Parathyroid adenoma (tissue), 2 donors: Measurements from ENCODE around the gene CRYBA4.
A peak's percentile ranks its signal among the peaks of the same experiment; 100 is the strongest.

Experiments used
- H2AFZ ChIP-seq: fragments of 300-600 bp; sonication (generic); one replicate; pipeline ENCODE4 v1.7.0; 2017; ENCODE audit warnings: antibody characterized with exemption, mild to moderate bottlenecking
- H3K27ac ChIP-seq: fragments of 300-600 bp; sonication (generic); one replicate; pipeline ENCODE4 v1.7.0; 2017
- H3K27me3 ChIP-seq: fragments of 300-600 bp; sonication (generic); one replicate; pipeline ENCODE4 v1.7.0; 2017; ENCODE audit warnings: low read length; ENCODE audit not compliant: control insufficient read depth, insufficient read depth
- H3K36me3 ChIP-seq: fragments of 300-600 bp; sonication (generic); one replicate; pipeline ENCODE4 v1.7.0; 2017; ENCODE audit warnings: low read length; ENCODE audit not compliant: control insufficient read depth, insufficient read depth
- H3K4me1 ChIP-seq: fragments of 300-600 bp; sonication (generic); one replicate; pipeline ENCODE4 v1.7.0; 2017; ENCODE audit warnings: control low read depth
- H3K4me2 ChIP-seq: fragments of 300-600 bp; sonication (generic); one replicate; pipeline ENCODE4 v1.7.0; 2017; ENCODE audit warnings: low read length
- H3K4me3 ChIP-seq: fragments of 300-600 bp; sonication (generic); one replicate; pipeline ENCODE4 v1.7.0; 2017; ENCODE audit warnings: low read depth, low read length
- H3K79me2 ChIP-seq: fragments of 300-600 bp; sonication (generic); one replicate; pipeline ENCODE4 v1.7.0; 2017; ENCODE audit warnings: control low read depth
- H3K9ac ChIP-seq: fragments of 300-600 bp; sonication (generic); one replicate; pipeline ENCODE4 v1.7.0; 2017; ENCODE audit warnings: mild to moderate bottlenecking
- H3K9me3 ChIP-seq: fragments of 300-600 bp; sonication (generic); one replicate; pipeline ENCODE4 v1.7.0; 2017; ENCODE audit warnings: low read length; ENCODE audit not compliant: control insufficient read depth
- CTCF ChIP-seq: fragments of 300-600 bp; sonication (generic); IDR thresholded peaks from one replicate; pipeline ENCODE4 v1.7.0; 2017; ENCODE audit warnings: antibody characterized with exemption, mild to moderate bottlenecking
- donor health status: primary hyperparathyroidism.

Gene CRYBA4

DNA sequence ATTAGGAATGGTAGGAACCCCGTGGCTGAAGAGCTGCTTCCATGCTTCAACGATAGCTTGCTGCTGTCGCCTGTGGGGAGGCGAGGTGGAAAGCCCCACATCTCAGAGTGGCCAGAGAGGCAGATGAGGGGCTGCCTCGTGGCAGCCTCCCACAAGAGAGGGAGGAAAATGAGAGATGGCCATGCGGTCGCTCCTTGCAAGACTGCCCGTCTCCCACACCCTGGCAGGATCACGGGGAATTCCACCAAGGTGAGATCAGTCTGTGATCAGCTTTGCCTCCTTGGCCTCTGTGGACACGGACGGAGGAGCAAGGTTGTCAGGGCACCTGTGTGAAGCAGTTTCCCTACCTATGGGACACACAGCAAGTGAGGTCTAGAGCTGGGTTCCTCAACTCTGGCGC lies 3.0 kb downstream of the CRYBA4 start:
- Histone ChIP-seq H3K4me2 (no peak overlapping the region), H2AFZ (no peak overlapping the region), H3K4me3 (no peak overlapping the region), H3K79me2 (no peaks in the 10 kb centered on the region), H3K27ac (no peak overlapping the region), H3K9ac (no peak overlapping the region), H3K9me3 (no peaks in the 10 kb centered on the region), H3K27me3 (no peaks in the 10 kb centered on the region), H3K36me3 (no peaks in the 10 kb centered on the region), H3K4me1 (no peaks in the 10 kb centered on the region)
- no peak for TF ChIP-seq CTCF

DNA sequence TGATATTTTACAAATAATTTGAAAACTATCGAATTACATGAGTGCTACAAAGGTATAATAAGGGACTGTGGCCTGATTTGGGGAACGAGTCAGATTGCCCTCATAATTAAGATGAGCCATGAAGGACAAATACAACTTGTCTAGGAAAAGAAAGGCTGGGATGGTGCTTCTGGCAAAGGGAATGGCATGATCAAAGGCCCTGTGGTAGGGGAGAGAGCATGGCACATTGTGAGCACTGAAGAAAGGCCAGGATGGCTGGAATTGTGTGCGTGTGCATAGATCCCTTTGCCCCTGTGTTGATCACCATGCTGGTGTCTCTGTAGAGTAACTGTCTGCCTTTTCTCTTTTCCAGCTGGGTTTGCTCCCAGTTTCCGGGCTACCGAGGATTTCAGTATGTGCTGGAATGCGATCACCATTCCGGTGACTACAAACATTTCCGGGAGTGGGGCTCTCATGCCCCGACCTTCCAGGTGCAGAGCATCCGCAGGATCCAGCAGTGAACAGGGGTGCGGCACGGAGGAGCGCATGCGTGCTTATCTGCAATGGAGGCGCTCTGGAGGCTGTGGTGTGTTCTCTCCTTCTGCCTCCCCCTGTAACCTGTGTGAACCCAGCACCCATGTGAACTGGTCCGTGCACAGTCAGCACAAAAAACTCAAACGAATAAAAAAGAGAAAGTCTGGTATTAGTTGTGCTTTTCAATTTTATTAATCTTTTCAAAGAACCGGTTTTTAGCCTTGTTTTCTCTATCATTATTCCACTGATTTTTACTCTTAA lies 8.4 kb downstream of the CRYBA4 start:
- TF ChIP-seq CTCF: no peak
- H3K36me3 ChIP-seq: no peaks in the 10 kb centered on the region

GRCh38 chr22:26631282-26631681 lies 9.5 kb downstream of the CRYBA4 start:
- no peaks in the 10 kb centered on the region for H3K9me3 ChIP-seq
- no peaks in the 10 kb centered on the region for H3K4me1 ChIP-seq
- H2AFZ ChIP-seq: no peak overlapping the region
- no peaks in the 10 kb centered on the region for H3K79me2 ChIP-seq
- H3K4me3 ChIP-seq: no peak overlapping the region
- H3K4me2 ChIP-seq: no peak overlapping the region
- no peak overlapping the region for H3K27ac ChIP-seq
- no peaks in the 10 kb centered on the region for H3K27me3 ChIP-seq
- no peaks in the 10 kb centered on the region for H3K36me3 ChIP-seq
- H3K9ac ChIP-seq: no peak overlapping the region
- no peak for TF ChIP-seq CTCF

More for the DNA sequence above, 8.4 kb downstream of the CRYBA4 start:
- H3K4me3 ChIP-seq: no peak overlapping the region
- H3K27ac ChIP-seq: no peak overlapping the region
- no peak overlapping the region for H2AFZ ChIP-seq
- H3K79me2 ChIP-seq: no peaks in the 10 kb centered on the region
- H3K4me1 ChIP-seq: no peaks in the 10 kb centered on the region
- H3K9ac ChIP-seq: no peak overlapping the region
- no peak overlapping the region for H3K4me2 ChIP-seq
- no peaks in the 10 kb centered on the region for H3K27me3 ChIP-seq
- H3K9me3 ChIP-seq: no peaks in the 10 kb centered on the region

- no peak for TF ChIP-seq CTCF
- H3K27ac ChIP-seq: peak overlapping the region; percentile 29
Measured at GRCh38 chr22:26632422-26633155, 10.8 kb downstream of the CRYBA4 start.

More at GRCh38 chr22:26632422-26633155, 10.8 kb downstream of the CRYBA4 start:
- no peak overlapping the region for H2AFZ ChIP-seq
- no peaks in the 10 kb centered on the region for H3K9me3 ChIP-seq
- H3K4me3 ChIP-seq: no peak overlapping the region
- no peaks in the 10 kb centered on the region for H3K36me3 ChIP-seq
- no peaks in the 10 kb centered on the region for H3K4me1 ChIP-seq
- peaks cover 3% of the 10 kb centered on the region for H3K27me3 ChIP-seq
- no peak overlapping the region for H3K4me2 ChIP-seq
- H3K79me2 ChIP-seq: no peaks in the 10 kb centered on the region
- no peak overlapping the region for H3K9ac ChIP-seq
